Sigmoid colon (tissue), 7 donors: ENCODE results near the gene TUBB. TPM values are rescaled to one million over a fixed set of nuclear protein-coding genes. Genes with fewer than 3 reads are reported as not detected.
"Not testable (repeated sequence)": the region's sequence is repeated elsewhere in the genome, so short reads cannot be mapped to it uniquely, and the experiment has no call there.

Experiments used
- DNase-seq: peaks from one replicate; pipeline ENCODE4 v3.0.0-alpha.2; 2019
- H3K27ac ChIP-seq, 4 donors: fragments of 200-600 bp; sonication (generic); one replicate each; pipeline ENCODE4 v1.5.1; 2016 to 2019; ENCODE audit warnings: mild to moderate bottlenecking in 1 of 4
- H3K27me3 ChIP-seq, 3 donors: fragments of 200-600 bp; sonication (generic); one replicate each; pipeline ENCODE4 v1.5.1; 2019; ENCODE audit warnings: mild to moderate bottlenecking in 1 of 3
- H3K36me3 ChIP-seq, 4 donors: fragments of 200-600 bp; sonication (generic); one replicate each; pipeline ENCODE4 v1.5.1; 2016 to 2019
- H3K4me1 ChIP-seq, 4 donors: fragments of 200-600 bp; sonication (generic); one replicate each; pipeline ENCODE4 v1.5.1; 2017 to 2019
- H3K4me3 ChIP-seq, 4 donors: fragments of 200-600 bp; sonication (generic); one replicate each; pipeline ENCODE4 v1.5.1; 2017 to 2019; ENCODE audit warnings: mild to moderate bottlenecking in 2 of 4, moderate library complexity in 1 of 4
- H3K9me3 ChIP-seq, 4 donors: fragments of 200-600 bp in 3 of 4; sonication (generic) in 3 of 4; one replicate each; pipeline versions ENCODE4 v1.5.1 to v1.6.1; 2013 to 2019
- EP300 ChIP-seq, 4 donors: sonication (generic); formaldehyde crosslinking; IDR thresholded peaks; one replicate each; pipeline ENCODE4 v1.6.1; 2017; ENCODE audit warnings: antibody characterized with exemption in 4 of 4
- POLR2A ChIP-seq, 2 donors: fragments of 450-650 bp; IDR thresholded peaks; one replicate each; pipeline ENCODE4 v1.6.1; 2016; ENCODE audit warnings: antibody characterized with exemption in 2 of 2, mild to moderate bottlenecking in 2 of 2, moderate library complexity in 2 of 2
- POLR2AphosphoS5 ChIP-seq, 4 donors: sonication (generic); formaldehyde crosslinking; IDR thresholded peaks; one replicate each; pipeline ENCODE4 v1.6.1; 2017; ENCODE audit warnings: antibody characterized with exemption in 4 of 4
- WGBS, 2 donors: extraction: QIAGEN DNeasy Blood & Tissue Kit; methylation state at CpG; one replicate each; pipeline ENCODE4 v1.1.7; 2013; 5-methylcytosine and 5-hydroxymethylcytosine counted together
- intact Hi-C: fragments of 100-400 bp; cut with DNase I; formaldehyde crosslinking; loops from one replicate; pipeline ENCODE4 v1.15.1; 2023
- polyA plus RNA-seq, 3 donors: library from polyadenylated mRNA; stranded (reverse); fragments of 200-250 nt; gene quantifications; one replicate each; pipeline ENCODE4 v1.2.3, GENCODE V29; 2013
- total RNA-seq, 4 donors: library from RNA; depleted of rRNA; stranded (reverse); fragments of >200 nt; gene quantifications; one replicate each; pipeline ENCODE4 v1.1.0, GENCODE V29; 2016
- TF ChIP-seq, protein P1 (sequence below), 4 experiments: fragments of 450-650 bp in 3 of 4; fragments of 200-600 bp in 1 of 4; IDR thresholded peaks; one replicate each; pipeline ENCODE4 v1.5.1; 2016 to 2019; ENCODE audit warnings: antibody characterized with exemption in 4 of 4, mild to moderate bottlenecking in 3 of 4, moderate library complexity in 2 of 4
- donor health status: healthy with polysubstance abuse.
- donor health status: Bipolar disorder and iron deficiency.
- donor health status: healthy.

Gene TUBB
- total and polyA plus RNA-seq, 7 donors, result 96.1 to 306 (median 267) TPM

DNA sequence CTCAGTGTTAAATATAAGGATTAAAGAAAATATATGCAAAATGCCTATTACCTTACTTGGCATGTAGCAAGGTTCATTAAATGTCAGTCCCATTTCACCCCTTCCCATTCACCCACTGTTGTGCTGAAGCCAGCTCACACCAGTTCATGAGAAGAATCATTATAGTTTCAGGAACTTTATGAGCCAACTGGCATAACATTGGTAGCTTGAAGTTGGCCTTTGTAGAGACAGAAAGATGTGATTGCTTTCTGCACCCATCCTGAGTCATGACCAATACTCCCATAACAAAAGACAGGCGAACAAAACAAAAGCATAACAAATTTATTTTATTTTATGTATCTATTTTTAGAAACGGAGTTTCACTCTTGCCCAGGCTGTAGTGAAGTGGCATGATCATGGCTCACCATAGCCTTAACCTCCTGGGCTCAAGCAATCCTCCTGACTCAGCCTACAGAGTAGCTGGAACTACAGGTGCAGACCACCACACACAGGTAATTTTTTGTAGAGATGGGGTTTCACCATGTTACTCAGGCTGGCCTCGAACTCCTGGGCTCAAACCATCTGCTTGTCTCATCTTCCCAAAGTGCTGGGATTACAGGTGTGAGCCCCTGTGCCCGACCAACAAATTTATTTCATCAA, 41.8 kb downstream of the TUBB start:
- H3K27me3 ChIP-seq, result no peaks in the 10 kb centered on the region
- WGBS, 2 donors, result 90% methylated on average over 4 of the region's 4 CpGs
- DNase-seq, result no peak
- peak overlapping the region in 2 of 4 donors; percentile 69 to 90 for H3K27ac ChIP-seq
- H3K4me3 ChIP-seq, result no peak overlapping the region
- H3K4me1 ChIP-seq, result peaks cover 0 to 78% (median 41%) of the 10 kb centered on the region in 4 donors
- H3K36me3 ChIP-seq, result no peaks in the 10 kb centered on the region
- no peak for TF ChIP-seq POLR2A (IDR thresholded peaks at IDR 0.05)
- TF ChIP-seq POLR2AphosphoS5 (IDR thresholded peaks at IDR 0.05), result no peak
- TF ChIP-seq, protein P1, sequence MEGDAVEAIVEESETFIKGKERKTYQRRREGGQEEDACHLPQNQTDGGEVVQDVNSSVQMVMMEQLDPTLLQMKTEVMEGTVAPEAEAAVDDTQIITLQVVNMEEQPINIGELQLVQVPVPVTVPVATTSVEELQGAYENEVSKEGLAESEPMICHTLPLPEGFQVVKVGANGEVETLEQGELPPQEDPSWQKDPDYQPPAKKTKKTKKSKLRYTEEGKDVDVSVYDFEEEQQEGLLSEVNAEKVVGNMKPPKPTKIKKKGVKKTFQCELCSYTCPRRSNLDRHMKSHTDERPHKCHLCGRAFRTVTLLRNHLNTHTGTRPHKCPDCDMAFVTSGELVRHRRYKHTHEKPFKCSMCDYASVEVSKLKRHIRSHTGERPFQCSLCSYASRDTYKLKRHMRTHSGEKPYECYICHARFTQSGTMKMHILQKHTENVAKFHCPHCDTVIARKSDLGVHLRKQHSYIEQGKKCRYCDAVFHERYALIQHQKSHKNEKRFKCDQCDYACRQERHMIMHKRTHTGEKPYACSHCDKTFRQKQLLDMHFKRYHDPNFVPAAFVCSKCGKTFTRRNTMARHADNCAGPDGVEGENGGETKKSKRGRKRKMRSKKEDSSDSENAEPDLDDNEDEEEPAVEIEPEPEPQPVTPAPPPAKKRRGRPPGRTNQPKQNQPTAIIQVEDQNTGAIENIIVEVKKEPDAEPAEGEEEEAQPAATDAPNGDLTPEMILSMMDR (IDR thresholded peaks at IDR 0.05), result no peak
- TF ChIP-seq EP300 (IDR thresholded peaks at IDR 0.05), result no peak
- intact Hi-C loops, result no loop called here
- no peaks in the 10 kb centered on the region for H3K9me3 ChIP-seq

DNA sequence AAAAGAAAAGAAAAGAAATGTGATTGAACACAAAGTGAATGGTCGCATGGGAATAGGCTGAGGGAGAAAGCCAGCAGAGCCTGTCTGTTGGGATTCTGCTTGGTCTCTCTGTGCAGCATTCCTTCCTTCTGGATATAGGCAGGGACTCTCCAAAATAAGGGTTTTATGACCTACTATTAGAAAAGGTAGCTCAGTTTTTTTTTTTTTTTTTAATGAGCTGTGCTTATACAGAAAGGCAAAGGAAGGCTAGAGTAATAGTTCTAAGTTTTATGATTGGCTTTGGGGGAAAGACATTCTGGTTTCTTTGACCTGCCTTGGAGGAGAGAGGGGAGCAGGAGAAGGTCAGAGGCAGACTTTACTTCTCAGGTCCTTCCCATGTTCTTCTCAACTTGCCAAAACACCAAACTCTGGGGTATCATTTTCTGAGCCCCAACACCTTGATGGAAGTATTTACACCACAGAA, 43.0 kb downstream of the TUBB start:
- H3K9me3 ChIP-seq, result no peaks in the 10 kb centered on the region
- intact Hi-C loops, result no loop called here
- 51 to 70% methylated on average over 1 of the region's 1 CpG for WGBS, 2 donors
- DNase-seq, result no peak
- no peaks in the 10 kb centered on the region for H3K27me3 ChIP-seq
- no peaks in the 10 kb centered on the region for H3K36me3 ChIP-seq
- H3K4me1 ChIP-seq, result peaks cover 0 to 74% (median 41%) of the 10 kb centered on the region in 4 donors
- no peak for TF ChIP-seq POLR2A (IDR thresholded peaks at IDR 0.05)
- peak overlapping the region in 3 of 4 donors; percentile 43 to 77 (median 72) for H3K27ac ChIP-seq
- no peak overlapping the region for H3K4me3 ChIP-seq

DNA sequence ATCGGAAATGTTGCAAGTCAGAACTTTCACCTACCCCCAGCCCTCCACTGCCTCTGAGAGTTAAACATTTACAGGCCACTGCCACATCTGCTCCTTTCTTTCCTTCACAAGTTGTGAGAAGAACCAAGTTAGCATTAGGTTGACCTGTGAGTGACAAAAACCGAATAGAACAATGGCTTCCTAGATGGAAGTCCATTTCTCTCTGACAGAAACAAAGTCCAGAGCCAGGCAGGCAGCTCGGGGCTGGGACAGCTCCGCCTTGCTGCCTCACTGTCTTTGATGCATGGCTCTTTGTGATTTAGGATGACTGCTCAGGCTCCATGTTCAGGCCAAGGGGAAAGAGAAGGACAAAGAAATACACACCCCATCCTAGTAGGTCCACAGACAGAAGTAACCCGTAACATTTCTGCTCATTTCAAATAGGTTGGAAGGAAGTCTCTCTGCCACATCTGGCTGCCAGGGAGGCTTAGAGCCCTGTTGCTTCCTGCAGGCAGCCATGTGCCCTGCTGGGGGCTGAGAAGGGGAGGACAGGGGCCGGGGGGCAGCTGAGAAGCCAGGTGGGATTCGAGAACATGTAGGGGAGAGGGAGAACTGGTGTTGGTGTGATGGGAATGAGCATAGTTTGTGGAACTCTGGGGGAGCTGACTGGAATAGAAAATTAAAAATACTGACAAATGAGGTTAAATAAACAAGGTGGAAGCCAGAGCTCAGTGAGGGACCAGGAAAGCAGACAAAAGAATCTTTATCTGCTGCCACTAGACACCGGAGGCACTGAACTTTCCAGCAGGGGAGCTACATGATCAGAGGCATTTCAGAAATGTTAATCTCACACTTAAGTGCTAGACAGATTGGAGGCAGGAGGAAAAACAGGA, 43.7 kb downstream of the TUBB start:
- H3K36me3 ChIP-seq, result no peaks in the 10 kb centered on the region
- H3K4me3 ChIP-seq, result no peak overlapping the region
- WGBS, 2 donors, result 30 to 36% methylated on average over 8 of the region's 8 CpGs
- DNase-seq, result no peak
- H3K9me3 ChIP-seq, result no peaks in the 10 kb centered on the region
- TF ChIP-seq, protein P1 (IDR thresholded peaks at IDR 0.05), result no peak
- peak in 2 of 4 donors; percentile 46 to 53 for TF ChIP-seq POLR2AphosphoS5 (IDR thresholded peaks at IDR 0.05)
- intact Hi-C loops, result no loop called here
- peaks cover 0 to 73% (median 42%) of the 10 kb centered on the region in 4 donors for H3K4me1 ChIP-seq
- peak overlapping the region; percentile 43 to 77 (median 66) for H3K27ac ChIP-seq
- H3K27me3 ChIP-seq, result no peaks in the 10 kb centered on the region

DNA sequence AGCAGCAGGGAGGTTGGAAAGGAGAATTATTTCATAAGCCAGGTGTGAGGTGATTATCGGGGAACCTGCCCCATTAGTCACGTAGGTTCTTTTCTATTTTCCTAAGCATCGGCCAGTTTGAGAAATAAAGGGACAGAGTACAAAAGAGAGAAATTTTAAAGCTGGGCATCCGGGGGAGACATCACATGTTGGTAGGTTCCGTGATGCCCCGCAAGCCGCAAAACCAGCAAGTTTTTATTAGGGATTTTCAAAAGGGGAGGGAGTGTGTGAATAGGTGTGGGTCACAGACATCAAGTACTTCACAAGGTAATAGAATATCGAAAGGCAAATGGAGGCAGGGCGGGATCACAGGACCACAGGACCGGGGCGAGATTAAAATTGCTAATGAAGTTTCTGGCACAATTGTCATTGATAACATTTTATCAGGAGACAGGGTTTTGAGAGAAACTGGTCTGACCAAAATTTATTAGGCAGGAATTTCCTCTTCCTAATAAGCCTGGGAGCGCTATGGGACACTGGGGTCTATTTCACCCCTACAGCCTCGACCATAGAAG, 44.4 kb downstream of the TUBB start:
- H3K27me3 ChIP-seq, DNase-seq, H3K9me3 ChIP-seq, H3K36me3 ChIP-seq, intact Hi-C loops, H3K4me3 ChIP-seq: not testable (repeated sequence)
- 75 to 80% methylated on average over 13 of the region's 13 CpGs for WGBS, 2 donors
- Histone ChIP-seq H3K4me1 (peaks cover 0 to 73% (median 43%) of the 10 kb centered on the region in 4 donors), H3K27ac (peak overlapping the region; percentile 43 to 77 (median 66))

DNA sequence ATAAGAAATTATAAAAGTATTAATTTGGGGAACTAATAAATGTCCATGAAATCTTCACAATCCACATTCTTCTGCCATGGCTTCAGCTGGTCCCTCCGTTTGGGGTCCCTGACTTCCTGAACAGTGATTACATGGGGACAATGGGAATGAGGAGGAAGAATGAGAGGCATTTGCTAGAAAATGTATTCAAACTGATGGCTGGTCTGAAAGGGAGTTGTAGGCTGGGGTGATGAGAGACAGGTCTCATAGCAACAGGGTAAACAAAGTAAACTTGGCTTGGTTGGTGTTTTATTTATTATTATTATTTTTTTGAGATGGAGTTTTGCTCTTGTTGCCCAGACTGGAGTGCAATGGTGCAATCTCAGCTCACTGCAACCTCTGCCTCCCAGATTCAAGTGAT, 45.3 kb downstream of the TUBB start:
- H3K27me3 ChIP-seq, DNase-seq, H3K4me3 ChIP-seq, H3K9me3 ChIP-seq, H3K36me3 ChIP-seq, intact Hi-C loops, H3K27ac ChIP-seq: not testable (repeated sequence)
- WGBS, 2 donors, result 80 to 86% methylated on average over 1 of the region's 1 CpG
- H3K4me1 ChIP-seq, result peaks cover 0 to 72% (median 42%) of the 10 kb centered on the region in 4 donors

DNA sequence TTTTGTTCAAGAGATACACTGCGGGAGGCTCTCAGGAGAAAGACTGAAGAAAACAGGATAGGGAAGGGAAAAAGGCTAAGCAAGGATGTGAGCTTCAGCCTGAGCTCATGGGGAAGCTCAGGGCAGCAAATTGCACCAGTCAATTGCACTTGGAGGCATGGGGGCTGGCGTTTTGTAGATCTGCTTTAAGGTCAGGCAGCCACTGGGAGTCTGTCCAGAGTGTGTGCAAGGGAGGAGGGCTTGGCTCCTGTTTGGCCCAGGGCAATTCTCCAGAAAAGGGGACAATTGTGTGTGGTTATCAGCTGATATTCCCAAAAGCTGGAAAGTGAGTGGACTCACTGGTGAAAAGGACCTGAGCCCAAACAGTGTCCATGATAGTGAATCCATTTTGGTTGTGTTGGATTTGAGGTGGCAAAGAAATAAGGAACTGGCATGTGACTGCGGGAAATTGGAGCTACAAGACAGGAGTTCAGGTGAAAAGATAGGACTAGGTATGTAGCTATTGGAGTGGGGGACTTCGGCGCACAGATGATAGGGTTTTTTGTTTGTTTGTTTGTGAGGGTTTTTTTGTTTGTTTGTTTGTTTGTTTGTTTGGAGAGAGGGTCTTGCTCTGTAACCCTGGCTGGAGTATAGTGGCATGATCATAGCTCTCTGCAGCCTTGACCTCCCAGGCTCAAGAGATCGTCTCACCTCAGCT, 46.5 kb downstream of the TUBB start:
- peaks cover 0 to 63% (median 36%) of the 10 kb centered on the region in 4 donors for H3K4me1 ChIP-seq
- H3K9me3 ChIP-seq, result no peaks in the 10 kb centered on the region
- H3K27me3 ChIP-seq, result no peaks in the 10 kb centered on the region
- intact Hi-C loops, result no loop called here
- H3K36me3 ChIP-seq, result no peaks in the 10 kb centered on the region
- H3K4me3 ChIP-seq, result no peak overlapping the region
- 81 to 88% methylated on average over 6 of the region's 6 CpGs for WGBS, 2 donors
- DNase-seq, result no peak
- H3K27ac ChIP-seq, result peak overlapping the region in 1 of 4 donors; percentile 37
- no peak for TF ChIP-seq POLR2AphosphoS5 (IDR thresholded peaks at IDR 0.05)
- TF ChIP-seq, protein P1 (IDR thresholded peaks at IDR 0.05), result no peak
- no peak for TF ChIP-seq EP300 (IDR thresholded peaks at IDR 0.05)
- TF ChIP-seq POLR2A (IDR thresholded peaks at IDR 0.05), result no peak
